ENCODE results near the gene MOV10L1. TPM values are rescaled to one million over a fixed set of nuclear protein-coding genes. Genes with fewer than 3 reads are reported as not detected.

Gene MOV10L1
- total and polyA plus RNA-seq, 9 of the 15 experiments (the other 6 are each of a cell fraction or from before 2014, with no cell fraction given), result 0.06 to 0.43 (median 0.15) TPM

GRCh38 chr22:50190182-50190940 lies 100.6 kb downstream of the MOV10L1 start (continued):
- TF ChIP-seq USF1 (CRISPR knock-in tag; IDR thresholded peaks at IDR 0.05) (no peak), MITF (IDR thresholded peaks at IDR 0.05) (no peak), ZNF217 (CRISPR knock-in tag; IDR thresholded peaks at IDR 0.05) (no peak), GTF2A2 (tag; IDR thresholded peaks at IDR 0.05) (no peak), ZNF140 (CRISPR knock-in tag; IDR thresholded peaks at IDR 0.05) (no peak), SNIP1 (IDR thresholded peaks at IDR 0.05; ENCODE audit: low read depth) (no peak), NR2F6 (CRISPR knock-in tag; IDR thresholded peaks at IDR 0.05) (no peak), E2F4 (CRISPR knock-in tag; IDR thresholded peaks at IDR 0.05; ENCODE audit: low read depth) (no peak), NR3C1 (CRISPR knock-in tag; IDR thresholded peaks at IDR 0.05) (no peak), SREBF2 (CRISPR knock-in tag; IDR thresholded peaks at IDR 0.05) (no peak), SFPQ (IDR thresholded peaks at IDR 0.05; ENCODE audit: low read depth, low read length) (no peak), MECOM (CRISPR knock-in tag; IDR thresholded peaks at IDR 0.05) (no peak), POLR2H (tag; IDR thresholded peaks at IDR 0.05; ENCODE audit: low read depth) (no peak), E4F1 (CRISPR knock-in tag; IDR thresholded peaks at IDR 0.05; ENCODE audit: borderline replicate concordance) (no peak), PYGO2 (tag; IDR thresholded peaks at IDR 0.05) (no peak), STAT6 (CRISPR knock-in tag; IDR thresholded peaks at IDR 0.05) (no peak), NR2C1 (IDR thresholded peaks at IDR 0.05) (no peak), NR2C1 (tag; IDR thresholded peaks at IDR 0.05) (no peak)

Data from K562 (cell line).